Stimulated activated CD8-positive, alpha-beta memory T cell treated with anti-CD3 and anti-CD28 coated beads, Interleukin-15, amount 100 ng/mL, for 48 hours (primary cell): Measurements from ENCODE around the gene PATJ.
"Not testable (repeated sequence)": the region's sequence is repeated elsewhere in the genome, so short reads cannot be mapped to it uniquely, and the experiment has no call there.

Experiments used
- DNase-seq, 2 donors: peaks; one replicate each; pipeline ENCODE4 v3.0.0-alpha.2; 2020; ENCODE audit warnings: low read depth in 2 of 2

The PATJ gene

DNA sequence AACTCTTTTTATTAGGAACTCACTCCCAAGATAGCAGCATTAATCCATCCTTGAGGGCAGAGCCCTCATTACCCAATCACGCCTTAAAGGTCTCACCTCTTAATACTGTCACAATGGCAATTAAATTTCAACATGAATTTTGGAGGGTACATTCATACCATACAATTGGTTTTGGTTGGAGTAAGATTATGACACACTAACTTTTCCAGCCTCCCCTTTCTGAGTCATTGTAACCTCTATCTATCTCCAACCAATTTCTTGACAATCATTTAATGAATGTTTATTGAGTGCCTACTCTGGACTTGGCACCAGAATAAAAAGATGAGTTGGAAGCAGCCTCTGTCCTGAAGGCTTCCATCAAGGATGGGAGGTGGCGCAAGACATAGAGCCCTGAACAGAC is 358.2 kb downstream of the PATJ start:
- no peak for DNase-seq

DNA sequence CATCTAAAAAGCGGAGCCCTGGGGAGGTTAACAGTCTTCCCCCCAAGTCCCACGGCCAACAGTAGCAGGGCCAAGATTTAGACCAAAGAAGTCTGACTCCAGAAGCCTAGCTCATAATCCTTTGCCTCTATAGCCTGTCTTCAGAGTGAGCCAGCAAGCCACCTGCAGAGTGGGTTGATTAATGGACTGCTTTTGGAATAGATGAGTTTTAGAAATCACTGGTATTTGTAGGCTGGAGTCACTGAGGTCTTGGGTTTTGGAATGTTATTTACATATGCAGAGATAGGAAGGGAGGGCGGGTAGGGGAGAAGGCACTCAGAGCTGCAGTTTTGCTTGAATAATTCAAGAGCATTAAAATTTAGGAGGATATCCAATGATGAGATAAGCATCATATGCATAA is 361.6 kb downstream of the PATJ start:
- no peak for DNase-seq

DNA sequence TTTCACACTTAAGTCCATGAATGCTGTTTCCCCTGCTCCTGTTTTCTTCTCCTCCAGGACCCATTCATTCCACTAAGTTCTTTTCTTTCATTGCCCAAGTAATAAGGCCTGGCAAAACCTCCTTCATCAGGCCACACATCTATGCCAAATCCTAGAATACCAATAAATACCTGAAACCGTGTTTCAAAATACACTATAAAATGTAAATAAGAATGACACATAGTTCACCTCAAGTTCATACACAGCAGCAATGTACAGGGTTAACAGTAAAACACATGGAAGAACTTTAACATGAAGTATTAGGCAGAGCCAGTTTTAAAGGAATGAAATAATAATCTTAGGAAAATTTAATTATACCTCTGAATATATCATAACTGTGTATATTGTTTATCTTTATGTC is 365.6 kb downstream of the PATJ start:
- no peak for DNase-seq

DNA sequence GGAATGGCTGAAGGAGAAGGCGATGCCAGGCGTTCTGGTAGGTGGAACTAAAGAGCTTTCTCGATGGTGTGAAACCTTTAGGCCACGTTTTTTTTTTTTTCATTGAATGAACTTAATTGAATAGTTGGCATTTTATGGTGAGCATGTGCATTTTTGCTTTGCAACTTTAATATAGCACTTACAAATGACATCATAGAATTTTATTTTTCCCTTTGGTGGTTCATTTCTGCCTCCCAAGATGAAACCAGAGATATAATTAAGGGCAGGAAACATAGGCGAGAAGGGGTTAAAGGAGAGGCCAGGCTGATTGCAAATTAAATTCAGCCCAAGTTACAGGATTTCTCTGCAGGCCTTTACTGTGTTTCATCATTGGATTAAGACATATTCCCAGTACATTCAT is 366.8 kb downstream of the PATJ start:
- DNase-seq, result no peak

DNA sequence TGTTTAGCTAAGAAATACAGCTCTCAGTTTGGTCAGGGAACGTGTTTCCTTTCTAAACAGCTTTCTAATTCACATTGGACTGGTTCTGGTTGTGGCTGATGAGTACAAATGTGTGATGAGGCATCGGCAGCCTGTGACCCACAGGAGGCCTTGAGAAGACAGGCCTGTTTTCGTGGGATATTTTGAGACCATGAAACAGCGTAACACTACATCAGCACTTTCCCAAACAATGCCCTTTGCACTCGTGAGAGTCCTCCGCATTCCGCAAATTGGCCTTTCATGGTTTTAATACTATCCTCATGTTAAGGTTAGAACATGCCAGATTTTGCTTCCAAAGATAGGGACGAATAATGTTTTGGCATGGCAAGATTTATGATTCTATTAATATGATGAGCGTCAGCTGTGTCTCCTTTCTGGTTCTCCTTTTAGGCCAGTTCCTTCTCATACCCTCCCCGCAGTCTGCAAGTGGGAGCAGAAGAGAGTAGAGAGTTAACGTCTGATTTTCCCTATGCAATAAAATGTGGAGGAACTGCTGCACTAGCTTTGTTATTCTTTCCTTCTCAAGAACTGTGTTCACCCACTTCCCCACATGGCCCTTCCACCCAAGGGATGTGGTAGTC is 368.0 kb downstream of the PATJ start:
- DNase-seq, result no peak

GRCh38 chr1:62111084-62111483 is 368.8 kb downstream of the PATJ start:
- DNase-seq, result no peak

- DNase-seq, result no peak
Observed at GRCh38 chr1:62113507-62113906, 371.2 kb downstream of the PATJ start.

DNA sequence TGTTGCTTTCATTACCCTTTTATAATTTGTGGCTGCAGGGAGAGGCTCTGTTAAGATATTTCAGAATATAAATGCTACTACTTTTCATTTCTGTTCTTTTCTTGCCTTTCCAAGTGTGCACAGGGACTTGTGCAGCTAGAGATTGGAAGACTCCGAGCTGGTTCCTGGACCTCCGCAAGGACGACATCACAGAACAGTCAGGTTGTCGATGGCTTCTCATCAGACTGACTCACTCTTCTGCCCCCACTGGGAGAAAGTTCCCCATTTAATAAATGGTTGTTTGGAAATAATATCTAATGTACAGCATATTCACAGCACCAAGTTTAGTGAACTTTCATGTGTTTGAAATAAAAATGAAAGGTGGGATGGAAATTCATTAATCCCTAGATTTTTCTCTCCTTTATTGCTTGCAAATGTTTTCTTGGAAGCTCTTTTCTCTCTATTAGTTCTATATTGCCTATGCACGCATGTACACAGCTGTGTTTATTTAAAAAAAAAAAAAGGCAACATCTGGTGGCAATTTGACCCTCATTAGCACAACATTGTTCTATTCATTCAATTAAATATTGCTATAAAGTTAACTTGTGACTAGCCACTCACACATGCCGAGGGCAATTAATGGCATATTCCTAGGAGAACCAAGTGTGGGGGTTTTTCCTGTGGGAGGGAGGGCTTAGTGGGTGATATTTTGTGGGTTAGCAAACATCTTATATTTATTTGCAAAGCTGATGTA is 374.9 kb downstream of the PATJ start:
- no peak for DNase-seq

DNA sequence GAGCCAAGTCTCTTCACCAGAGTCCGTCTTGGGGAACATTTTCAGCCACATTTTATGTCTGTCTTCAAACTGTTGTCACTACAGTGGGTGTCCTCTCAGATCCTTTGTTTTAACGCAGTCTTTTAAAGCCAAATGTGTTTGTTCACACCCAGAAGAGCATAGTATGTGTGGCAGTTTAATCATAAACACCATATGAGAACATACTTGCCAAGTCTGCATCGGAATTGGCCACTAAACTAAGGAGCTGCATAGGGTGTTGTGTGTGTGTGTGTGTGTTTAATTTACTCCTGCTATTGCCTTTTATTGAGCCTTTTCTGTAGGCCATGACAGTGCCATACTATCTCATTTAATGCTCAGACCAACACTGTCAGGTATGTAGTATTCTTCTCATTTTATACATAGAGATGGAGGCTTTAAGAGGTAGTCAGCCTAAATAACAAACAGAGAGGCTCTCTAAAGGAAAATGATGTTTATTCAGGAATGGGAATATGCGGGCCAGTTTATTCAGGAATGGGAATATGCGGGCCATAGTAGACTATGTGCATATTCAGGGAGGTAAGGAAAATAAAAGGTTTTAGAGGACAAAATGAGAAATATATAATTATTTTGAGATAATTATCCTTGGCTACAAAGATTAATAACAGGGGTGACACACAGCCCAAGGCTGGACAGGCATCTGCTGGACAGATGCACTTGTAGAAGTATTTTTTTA is 384.5 kb downstream of the PATJ start:
- DNase-seq, result no peak

- DNase-seq, result no peak
Observed at GRCh38 chr1:62128745-62129144, 386.5 kb downstream of the PATJ start.

DNA sequence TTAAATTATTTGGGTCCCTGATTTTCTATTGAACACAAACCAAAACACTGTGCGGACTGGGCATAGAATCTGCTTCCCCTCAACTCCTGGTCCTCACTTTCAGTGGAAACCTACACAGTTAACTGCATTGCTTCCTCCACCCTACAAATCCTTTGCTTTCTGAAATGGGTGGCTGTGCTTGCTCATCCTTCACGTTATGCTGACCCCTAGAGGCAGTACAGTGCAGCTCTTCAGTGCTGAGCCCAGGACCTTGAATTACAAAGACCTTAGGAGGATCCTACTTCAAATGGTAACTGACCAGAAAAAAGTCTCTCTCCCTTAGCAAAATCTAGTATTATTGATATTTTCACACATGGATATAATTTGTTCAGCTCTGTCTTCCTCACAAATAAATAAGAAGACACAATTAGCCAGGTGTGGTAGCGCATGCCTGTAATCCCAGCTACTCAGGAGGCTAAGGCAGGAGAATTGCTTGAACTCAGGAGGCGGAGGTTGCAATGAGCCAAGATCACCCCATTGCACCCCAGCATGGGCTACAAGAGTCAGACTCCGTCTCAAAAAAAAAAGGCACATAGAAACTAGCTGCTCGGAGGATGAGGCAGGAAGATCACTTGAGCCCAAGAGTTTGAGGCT is 388.9 kb downstream of the PATJ start:
- peak in 1 of 2 donors; percentile 11 for DNase-seq

GRCh38 chr1:62138029-62138428 is 395.7 kb downstream of the PATJ start:
- no peak for DNase-seq

GRCh38 chr1:62139410-62139809 is 397.1 kb downstream of the PATJ start:
- DNase-seq, result no peak

- DNase-seq, result no peak
Observed at GRCh38 chr1:62140666-62141065, 398.4 kb downstream of the PATJ start.

- DNase-seq, result no peak
Observed at GRCh38 chr1:62142496-62142895, 400.2 kb downstream of the PATJ start.

DNA sequence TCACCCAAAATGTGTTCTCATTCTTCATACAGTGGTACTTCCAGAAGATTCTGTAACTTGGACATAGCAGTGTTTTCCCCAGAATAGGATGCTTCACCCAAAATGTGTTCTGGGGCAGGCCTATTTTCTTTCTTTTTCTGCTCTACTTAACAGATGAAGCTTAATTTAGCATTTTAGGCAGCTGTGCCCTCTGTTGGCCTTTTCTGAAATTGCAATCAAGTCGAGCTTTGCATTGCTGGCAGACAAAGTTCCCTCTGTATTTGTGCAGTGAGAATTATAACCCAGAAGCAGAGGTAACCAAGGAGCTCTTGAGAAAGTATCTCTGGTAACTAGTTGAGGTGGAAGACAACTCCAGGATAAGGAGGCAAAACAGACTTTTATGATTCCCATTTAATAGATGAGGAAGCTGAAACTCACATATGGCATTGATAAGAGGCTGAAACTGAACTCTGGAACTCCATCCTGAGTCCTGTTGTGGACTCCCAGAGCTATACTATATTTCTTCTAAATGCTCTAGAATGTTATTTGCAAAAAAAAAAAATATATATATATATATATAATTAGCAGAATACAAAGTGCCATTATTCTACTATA is 402.1 kb downstream of the PATJ start:
- peak in 1 of 2 donors; percentile 9 for DNase-seq

- DNase-seq, result no peak
Observed at GRCh38 chr1:62159940-62160348, 417.7 kb downstream of the PATJ start.

DNA sequence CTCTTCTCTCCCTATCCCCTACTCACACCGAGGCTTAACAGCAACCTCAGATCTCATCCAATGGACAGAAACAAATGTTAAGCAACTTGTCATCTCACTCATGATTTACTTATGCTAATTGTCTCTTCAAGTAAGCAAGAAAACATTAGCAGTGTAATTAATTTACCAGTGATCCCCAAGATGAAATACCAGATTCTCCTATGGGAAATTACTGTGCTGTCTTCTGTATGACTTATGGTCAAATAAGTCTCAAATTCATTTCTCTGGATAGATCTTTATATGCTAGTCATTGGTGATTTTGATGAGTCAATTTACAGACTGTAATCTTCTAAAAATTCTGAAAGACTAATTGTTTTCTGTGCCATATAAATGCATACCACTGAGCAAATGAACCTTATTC is 419.4 kb downstream of the PATJ start:
- no peak for DNase-seq

- DNase-seq, result not testable (repeated sequence)
Observed at GRCh38 chr1:62170380-62170779, 428.1 kb downstream of the PATJ start.

DNA sequence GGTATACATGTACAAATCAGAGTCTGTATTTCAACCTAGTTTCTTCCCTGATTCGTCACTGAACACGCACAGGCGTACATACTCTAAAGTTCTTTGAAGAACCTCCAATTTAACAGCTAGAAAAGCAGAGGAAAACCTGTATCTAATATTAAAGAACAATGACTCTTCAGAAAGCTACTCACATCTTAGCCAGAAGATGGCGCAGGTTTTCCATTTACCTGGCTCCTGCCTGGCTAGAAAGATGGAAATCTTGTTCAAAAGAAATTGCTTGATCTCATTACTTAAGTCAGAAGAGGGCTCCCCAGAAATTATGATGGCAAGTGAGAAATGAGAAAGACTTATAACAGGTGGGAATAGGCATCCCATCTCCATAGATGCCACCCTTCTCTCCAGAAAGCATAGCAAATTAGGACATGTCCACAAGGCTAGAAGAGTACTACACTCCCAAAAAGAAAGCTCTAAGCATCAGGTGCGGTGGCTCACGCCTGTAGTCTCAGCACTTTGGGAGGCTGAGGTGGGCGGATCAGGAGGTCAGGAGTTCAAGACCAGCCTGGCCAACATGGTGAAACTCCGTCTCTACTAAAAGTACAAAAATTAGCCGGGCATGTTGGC is 433.4 kb downstream of the PATJ start:
- peak in 1 of 2 donors; percentile 16 for DNase-seq

DNA sequence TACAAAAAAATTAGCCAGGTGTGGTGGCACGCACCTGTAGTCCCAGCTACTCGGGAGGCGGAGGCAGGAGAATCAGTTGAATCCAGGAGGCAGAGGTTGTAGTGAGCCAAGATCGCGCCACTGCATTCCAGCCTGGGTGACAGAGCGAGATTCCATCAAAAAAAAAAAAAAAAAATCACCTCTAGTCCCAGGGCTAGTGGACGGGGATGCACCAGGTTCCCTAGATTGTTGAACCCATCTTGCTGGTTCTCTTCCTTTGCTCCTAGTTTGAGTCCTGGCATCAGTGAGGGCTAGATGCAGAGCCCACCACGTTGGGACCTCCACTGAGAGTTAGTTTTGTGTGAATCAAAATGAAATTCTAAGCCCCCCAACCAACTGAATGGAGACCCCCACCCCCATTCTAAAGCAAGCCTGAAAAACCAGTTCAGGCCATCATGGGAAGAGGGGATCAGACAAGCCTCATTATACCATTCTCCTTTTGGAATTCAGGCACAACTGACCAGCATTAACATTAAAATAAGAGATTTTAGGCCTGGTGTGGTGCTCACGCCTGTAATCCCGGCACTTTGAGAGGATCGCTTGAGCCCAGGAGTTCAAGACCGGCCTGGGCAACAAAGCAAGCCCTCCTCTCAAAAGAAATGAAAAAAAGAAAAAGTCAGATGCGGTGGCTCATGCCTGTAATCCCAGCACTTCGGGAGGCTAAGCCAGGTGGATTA is 434.5 kb downstream of the PATJ start:
- DNase-seq, result no peak
